NOMO-1 treated with DMSO at 0.1 percent for 48 hours (cell line): ENCODE measurements around the gene SYCE1L.

ENCODE experiments used
- DNase-seq: peaks from one replicate; lab custom pipeline; 2025; ENCODE audit not compliant: unreplicated experiment; lab: John Stamatoyannopoulos, UW

SYCE1L gene

DNA sequence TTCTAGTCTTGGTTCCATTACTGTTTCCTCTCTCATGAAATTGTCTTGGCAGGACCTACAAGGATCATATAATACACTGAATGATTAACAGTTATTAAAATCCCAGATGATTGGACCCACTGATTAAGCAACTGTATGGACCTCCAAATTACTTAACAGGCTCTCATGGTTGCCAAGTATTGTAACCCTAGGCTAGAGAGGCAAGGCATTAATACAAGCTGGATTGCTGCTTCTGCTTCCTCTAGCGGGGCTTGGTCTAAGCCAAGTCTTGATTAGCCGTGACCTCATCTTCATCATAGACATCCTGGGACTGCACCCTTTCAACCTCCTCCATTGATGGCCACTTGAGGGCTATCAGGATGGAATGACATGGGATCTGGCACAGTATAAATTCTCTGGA lies 46.9 kb downstream of the SYCE1L start:
- DNase-seq: no peak

DNA sequence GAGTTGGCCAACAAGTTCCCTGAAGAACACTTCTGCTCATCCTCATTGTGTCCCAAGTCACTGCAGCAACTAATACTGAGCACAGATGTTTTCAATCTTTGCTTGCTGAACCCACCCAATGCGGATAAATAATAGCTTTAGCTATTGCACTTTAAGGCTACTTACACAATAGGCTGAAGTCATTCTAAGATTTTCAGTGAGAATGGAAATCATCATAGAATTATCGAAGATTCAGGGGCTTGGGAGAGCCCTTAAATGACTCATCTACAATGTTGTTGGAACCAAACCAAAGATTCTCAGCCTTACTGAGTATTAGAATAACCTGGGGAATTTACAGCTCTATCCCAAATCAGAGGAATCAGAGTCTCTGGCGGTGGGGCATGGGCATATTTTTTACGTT lies 51.2 kb downstream of the SYCE1L start:
- DNase-seq: no peak
